22Rv1 (cell line): ENCODE results near the gene CUL5.
"Not testable (repeated sequence)": the region's sequence is repeated elsewhere in the genome, so short reads cannot be mapped to it uniquely, and the experiment has no call there.

ENCODE experiments used
- H3K27ac ChIP-seq: fragments of 450-650 bp; 2 replicates; pipeline ENCODE4 v1.5.1; 2017
- ZFX ChIP-seq: fragments of 450-650 bp; IDR thresholded peaks from 2 replicates; pipeline ENCODE4 v1.6.1; 2017; ENCODE audit warnings: antibody characterized with exemption, borderline replicate concordance
- TF ChIP-seq, protein P1 (sequence below): fragments of 450-650 bp; IDR thresholded peaks from 2 replicates; pipeline ENCODE4 v1.5.1; 2017; ENCODE audit warnings: mild to moderate bottlenecking

The CUL5 gene

DNA sequence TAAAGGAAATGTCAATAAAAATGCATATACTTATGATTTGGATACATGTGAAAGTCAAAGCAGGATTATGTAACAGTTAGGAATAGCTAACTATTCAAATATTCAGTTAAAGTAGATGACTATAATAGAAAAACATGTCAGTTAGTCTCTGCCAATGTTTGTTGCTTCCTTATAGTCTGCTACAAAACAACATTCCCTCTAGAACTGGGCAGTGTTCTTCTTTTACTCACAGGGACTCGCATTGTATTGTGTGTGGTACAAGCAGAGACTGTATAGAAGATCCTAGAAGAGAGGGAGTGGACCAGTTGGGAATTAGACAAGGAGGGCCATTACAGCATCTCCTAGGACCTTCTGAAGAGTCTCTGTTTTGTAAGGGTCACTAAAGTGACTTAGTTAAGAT is 123.3 kb downstream of the CUL5 start:
- no peak overlapping the region for H3K27ac ChIP-seq
- no peak for TF ChIP-seq ZFX
- TF ChIP-seq, protein P1, sequence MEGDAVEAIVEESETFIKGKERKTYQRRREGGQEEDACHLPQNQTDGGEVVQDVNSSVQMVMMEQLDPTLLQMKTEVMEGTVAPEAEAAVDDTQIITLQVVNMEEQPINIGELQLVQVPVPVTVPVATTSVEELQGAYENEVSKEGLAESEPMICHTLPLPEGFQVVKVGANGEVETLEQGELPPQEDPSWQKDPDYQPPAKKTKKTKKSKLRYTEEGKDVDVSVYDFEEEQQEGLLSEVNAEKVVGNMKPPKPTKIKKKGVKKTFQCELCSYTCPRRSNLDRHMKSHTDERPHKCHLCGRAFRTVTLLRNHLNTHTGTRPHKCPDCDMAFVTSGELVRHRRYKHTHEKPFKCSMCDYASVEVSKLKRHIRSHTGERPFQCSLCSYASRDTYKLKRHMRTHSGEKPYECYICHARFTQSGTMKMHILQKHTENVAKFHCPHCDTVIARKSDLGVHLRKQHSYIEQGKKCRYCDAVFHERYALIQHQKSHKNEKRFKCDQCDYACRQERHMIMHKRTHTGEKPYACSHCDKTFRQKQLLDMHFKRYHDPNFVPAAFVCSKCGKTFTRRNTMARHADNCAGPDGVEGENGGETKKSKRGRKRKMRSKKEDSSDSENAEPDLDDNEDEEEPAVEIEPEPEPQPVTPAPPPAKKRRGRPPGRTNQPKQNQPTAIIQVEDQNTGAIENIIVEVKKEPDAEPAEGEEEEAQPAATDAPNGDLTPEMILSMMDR, result no peak

DNA sequence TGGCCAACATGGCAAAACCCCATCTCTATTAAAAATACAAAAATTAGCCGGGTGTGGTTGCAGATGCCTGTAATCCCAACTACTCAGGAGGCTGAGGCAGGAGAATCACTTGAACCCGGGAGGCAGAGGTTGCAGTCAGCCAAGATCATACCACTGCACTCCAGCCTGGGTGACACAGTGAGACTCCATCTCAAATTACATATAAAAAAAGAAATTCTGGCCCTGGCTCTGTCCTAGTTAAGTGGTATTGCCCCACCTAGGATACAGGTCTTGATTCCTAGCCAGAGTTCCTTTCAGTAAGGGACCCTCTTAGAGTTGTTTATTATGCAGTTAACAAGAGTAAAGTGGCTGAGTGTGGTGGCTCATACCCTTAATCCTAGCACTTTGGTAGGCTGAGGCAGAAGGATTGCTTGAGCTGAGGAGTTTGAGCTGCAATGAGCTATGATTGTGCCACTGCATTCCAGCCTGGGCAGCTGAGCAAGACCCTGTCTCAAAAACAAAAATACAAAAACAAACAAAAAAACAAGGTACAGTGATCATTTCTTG is 124.4 kb downstream of the CUL5 start:
- not testable (repeated sequence) for H3K27ac ChIP-seq

- H3K27ac ChIP-seq, result no peak overlapping the region
- TF ChIP-seq, protein P1, result peak; percentile 33
- TF ChIP-seq ZFX, result no peak
Measured at GRCh38 chr11:108135845-108136544, 127.3 kb downstream of the CUL5 start.

GRCh38 chr11:108137212-108137611 is 128.5 kb downstream of the CUL5 start:
- H3K27ac ChIP-seq, result no peak overlapping the region
- TF ChIP-seq, protein P1, result no peak
- TF ChIP-seq ZFX, result no peak

DNA sequence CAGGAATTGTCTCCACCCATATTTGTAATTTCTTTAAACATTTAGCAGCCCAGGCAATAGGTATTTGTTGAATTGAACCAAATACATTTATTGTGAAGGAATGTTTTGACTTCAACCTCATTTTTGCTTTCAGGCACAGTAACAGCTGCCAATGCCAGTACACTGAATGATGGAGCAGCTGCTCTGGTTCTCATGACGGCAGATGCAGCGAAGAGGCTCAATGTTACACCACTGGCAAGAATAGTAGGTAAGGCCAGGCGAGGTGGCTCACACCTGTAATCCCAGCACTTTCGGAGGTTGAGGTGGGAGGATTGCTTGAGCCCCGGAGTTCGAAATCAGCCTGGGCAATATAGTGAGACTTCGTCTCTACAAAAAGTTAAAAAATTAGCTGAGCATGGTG is 133.6 kb downstream of the CUL5 start:
- H3K27ac ChIP-seq, result no peak overlapping the region
- TF ChIP-seq, protein P1, result no peak
- no peak for TF ChIP-seq ZFX

DNA sequence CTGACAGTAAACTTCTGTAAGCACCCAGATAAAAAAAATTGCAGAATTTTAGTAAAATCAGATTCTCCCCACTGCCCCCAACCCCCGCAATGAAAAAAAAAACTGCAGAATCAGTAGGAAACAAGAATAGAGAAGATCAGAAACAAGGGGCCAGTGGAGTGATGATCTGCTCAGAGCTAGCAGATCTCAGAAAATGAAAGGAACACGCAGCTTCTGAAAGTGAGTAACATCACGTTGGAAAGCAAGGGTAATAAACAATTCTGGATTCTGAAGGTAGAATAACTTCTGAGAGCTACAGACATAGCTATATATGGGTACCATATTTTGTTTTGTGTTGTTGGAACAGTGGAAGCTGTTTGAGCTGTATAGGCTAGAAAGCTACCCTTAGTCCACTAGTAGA is 135.9 kb downstream of the CUL5 start:
- TF ChIP-seq, protein P1, result no peak
- TF ChIP-seq ZFX, result no peak

GRCh38 chr11:108147150-108147549 is 138.5 kb downstream of the CUL5 start:
- no peak for TF ChIP-seq ZFX
- TF ChIP-seq, protein P1, result no peak
- H3K27ac ChIP-seq, result no peak overlapping the region

More for the DNA sequence above, 135.9 kb downstream of the CUL5 start:
- H3K27ac ChIP-seq, result no peak overlapping the region

- TF ChIP-seq, protein P1, result no peak
- no peak for TF ChIP-seq ZFX
- no peak overlapping the region for H3K27ac ChIP-seq
Measured at GRCh38 chr11:108148556-108148955, 139.9 kb downstream of the CUL5 start.
